Neural progenitor cell (in vitro differentiated cells): ENCODE data around the gene PRKAG2. TPM values are rescaled to one million over a fixed set of nuclear protein-coding genes. Genes with fewer than 3 reads are reported as not detected.

Source experiments
- DNase-seq: peaks from one replicate; pipeline ENCODE4 v3.0.0-alpha.2; 2016; ENCODE audit warnings: low spot score
- H2AFZ ChIP-seq: fragments of 200-600 bp; sonication (generic); replicated peaks from 2 replicates; pipeline ENCODE4 v1.6.1; 2016; ENCODE audit warnings: antibody characterized with exemption
- H3F3A ChIP-seq: fragments of 200-600 bp; sonication (generic); 2 replicates; pipeline ENCODE4 v1.6.1; 2016; ENCODE audit warnings: antibody characterized with exemption, low read depth
- H3K27ac ChIP-seq: fragments of 200-600 bp; sonication (generic); 2 replicates; pipeline ENCODE4 v1.5.1; 2016; ENCODE audit warnings: mild to moderate bottlenecking
- H3K27me3 ChIP-seq: fragments of 200-600 bp; sonication (generic); 2 replicates; pipeline ENCODE4 v1.6.1; 2016; ENCODE audit warnings: mild to moderate bottlenecking, moderate library complexity
- H3K36me3 ChIP-seq: fragments of 200-600 bp; sonication (generic); 2 replicates; pipeline ENCODE4 v1.5.1; 2016
- H3K4me1 ChIP-seq: fragments of 200-600 bp; sonication (generic); 2 replicates; pipeline ENCODE4 v1.6.1; 2016; ENCODE audit warnings: mixed run types
- H3K4me2 ChIP-seq: fragments of 200-600 bp; sonication (generic); 2 replicates; pipeline ENCODE4 v1.6.1; 2016
- H3K4me3 ChIP-seq: fragments of 200-600 bp; sonication (generic); 2 replicates; pipeline ENCODE4 v1.5.1; 2016
- H3K79me2 ChIP-seq: fragments of 200-600 bp; sonication (generic); 2 replicates; pipeline ENCODE4 v1.6.1; 2016; ENCODE audit warnings: low read depth
- H3K9ac ChIP-seq: fragments of 200-600 bp; sonication (generic); 2 replicates; pipeline ENCODE4 v1.6.1; 2016
- H3K9me3 ChIP-seq: fragments of 200-600 bp; sonication (generic); 2 replicates; pipeline ENCODE4 v1.5.1; 2016; ENCODE audit warnings: low read depth
- H4K20me1 ChIP-seq: fragments of 200-600 bp; sonication (generic); 2 replicates; pipeline ENCODE4 v1.6.1; 2016; ENCODE audit warnings: low read depth
- H3K27ac Mint-ChIP-seq: 3 replicates; pipeline ENCODE4 v1.8.0; 2021; ENCODE audit warnings: mixed read lengths
- H3K27me3 Mint-ChIP-seq: 2 replicates; pipeline ENCODE4 v1.8.0; 2022; ENCODE audit warnings: low read depth, mild to moderate bottlenecking, inconsistent platforms, moderate library complexity, mixed read lengths; ENCODE audit not compliant: insufficient read depth
- H3K36me3 Mint-ChIP-seq: 3 replicates; pipeline ENCODE4 v1.8.0; 2021; ENCODE audit warnings: mixed read lengths
- H3K4me1 Mint-ChIP-seq: 3 replicates; pipeline ENCODE4 v1.8.0; 2021; ENCODE audit warnings: mixed read lengths
- H3K4me3 Mint-ChIP-seq: 3 replicates; pipeline ENCODE4 v1.8.0; 2021; ENCODE audit warnings: mild to moderate bottlenecking, moderate library complexity, mixed read lengths
- H3K9me3 Mint-ChIP-seq: 3 replicates; pipeline ENCODE4 v1.8.0; 2020; ENCODE audit warnings: mixed read lengths
- CTCF ChIP-seq: fragments of 200-600 bp; sonication (generic); IDR thresholded peaks from 2 replicates; pipeline ENCODE4 v1.5.1; 2017; ENCODE audit warnings: antibody characterized with exemption, mild to moderate bottlenecking
- EZH2 ChIP-seq: fragments of 200-600 bp; sonication (generic); IDR thresholded peaks from 2 replicates; pipeline ENCODE4 v1.6.1; 2017; ENCODE audit warnings: antibody characterized with exemption, mild to moderate bottlenecking, moderate library complexity
- EZH2phosphoT487 ChIP-seq: fragments of 200-600 bp; sonication (generic); IDR thresholded peaks from 2 replicates; pipeline ENCODE4 v1.6.1; 2017; ENCODE audit warnings: antibody characterized with exemption
- total RNA-seq: library from RNA; depleted of rRNA; stranded (reverse); fragments of >200 nt; gene quantifications from 2 replicates; pipeline ENCODE4 v1.2.3, GENCODE V29; 2015; ENCODE audit warnings: low replicate concordance

The PRKAG2 gene
- total RNA-seq, 1 donor from 2014 or later: 11.4 TPM

GRCh38 chr7:151814400-151815009 is 62.4 kb downstream of the PRKAG2 start:
- Mint-ChIP-seq H3K4me3 (peak overlapping the region; percentile 60), H3K9me3 (no peaks in the 10 kb centered on the region), H3K27ac (no peak overlapping the region), H3K36me3 (no peaks in the 10 kb centered on the region), H3K4me1 (peaks cover 20% of the 10 kb centered on the region), H3K27me3 (peaks cover 23% of the 10 kb centered on the region)
- no peak for TF ChIP-seq CTCF
- no peak for TF ChIP-seq EZH2phosphoT487
- TF ChIP-seq EZH2: no peak
- Histone ChIP-seq H3F3A (peaks cover 11% of the 10 kb centered on the region), H3K9me3 (no peaks in the 10 kb centered on the region), H3K79me2 (no peaks in the 10 kb centered on the region), H3K4me1 (peaks cover 20% of the 10 kb centered on the region), H3K9ac (no peak overlapping the region), H4K20me1 (peaks cover 19% of the 10 kb centered on the region), H3K27me3 (peaks cover 33% of the 10 kb centered on the region), H2AFZ (peak overlapping the region; percentile 39), H3K27ac (no peak overlapping the region), H3K4me3 (peak overlapping the region; percentile 39), H3K4me2 (peak overlapping the region; percentile 86), H3K36me3 (no peaks in the 10 kb centered on the region)
- DNase-seq: peak; percentile 63

- H3K36me3 Mint-ChIP-seq: no peaks in the 10 kb centered on the region
- H3K27ac Mint-ChIP-seq: peak overlapping the region; percentile 74
- H3K9ac ChIP-seq: no peak overlapping the region
- H2AFZ ChIP-seq: no peak overlapping the region
- H3K27me3 ChIP-seq: peaks cover 33% of the 10 kb centered on the region
- TF ChIP-seq EZH2 (peak; percentile 16), EZH2phosphoT487 (no peak), CTCF (no peak)
- no peaks in the 10 kb centered on the region for H3K9me3 ChIP-seq
- peaks cover 25% of the 10 kb centered on the region for H3K27me3 Mint-ChIP-seq
- H3K4me1 ChIP-seq: peaks cover 20% of the 10 kb centered on the region
- peak overlapping the region; percentile 60 for H3K4me3 Mint-ChIP-seq
- no peak overlapping the region for H3K27ac ChIP-seq
- no peaks in the 10 kb centered on the region for H3K79me2 ChIP-seq
- peaks cover 19% of the 10 kb centered on the region for H4K20me1 ChIP-seq
- H3K4me3 ChIP-seq: peak overlapping the region; percentile 39
- no peaks in the 10 kb centered on the region for H3K36me3 ChIP-seq
- H3F3A ChIP-seq: peaks cover 11% of the 10 kb centered on the region
- DNase-seq: no peak
- H3K4me2 ChIP-seq: peak overlapping the region; percentile 86
- H3K4me1 Mint-ChIP-seq: peaks cover 20% of the 10 kb centered on the region
- no peaks in the 10 kb centered on the region for H3K9me3 Mint-ChIP-seq
These were observed 62.9 kb downstream of the PRKAG2 start for GRCh38 chr7:151813997-151814396.

GRCh38 chr7:151813445-151813844 is 63.5 kb downstream of the PRKAG2 start:
- TF ChIP-seq EZH2phosphoT487 (no peak), CTCF (no peak), EZH2 (no peak)
- DNase-seq: no peak
- Histone ChIP-seq H2AFZ (no peak overlapping the region), H3K27ac (no peak overlapping the region), H3K9me3 (no peaks in the 10 kb centered on the region), H3K79me2 (no peaks in the 10 kb centered on the region), H4K20me1 (peaks cover 19% of the 10 kb centered on the region), H3K4me1 (peaks cover 20% of the 10 kb centered on the region), H3K4me2 (peak overlapping the region; percentile 86), H3K27me3 (peaks cover 33% of the 10 kb centered on the region), H3K9ac (no peak overlapping the region), H3K4me3 (peak overlapping the region; percentile 39), H3F3A (peaks cover 11% of the 10 kb centered on the region), H3K36me3 (no peaks in the 10 kb centered on the region)
- peaks cover 21% of the 10 kb centered on the region for H3K4me1 Mint-ChIP-seq
- peaks cover 25% of the 10 kb centered on the region for H3K27me3 Mint-ChIP-seq
- H3K9me3 Mint-ChIP-seq: no peaks in the 10 kb centered on the region
- no peak overlapping the region for H3K27ac Mint-ChIP-seq
- peak overlapping the region; percentile 46 for H3K4me3 Mint-ChIP-seq
- no peaks in the 10 kb centered on the region for H3K36me3 Mint-ChIP-seq
